GM10266 (cell line): ENCODE data around the gene PI16.
A peak's percentile ranks its signal among the peaks of the same experiment; 100 is the strongest.

Source experiments
- DNase-seq: peaks from one replicate; pipeline ENCODE4 v3.0.0; 2012; ENCODE audit errors: extremely low spot score
- CTCF ChIP-seq: IDR thresholded peaks from 2 replicates; pipeline ENCODE4 v1.5.1; 2012; ENCODE audit warnings: mild to moderate bottlenecking, low read depth; ENCODE audit not compliant: control insufficient read depth, insufficient read depth; ENCODE audit errors: missing control alignments

The PI16 gene

DNA sequence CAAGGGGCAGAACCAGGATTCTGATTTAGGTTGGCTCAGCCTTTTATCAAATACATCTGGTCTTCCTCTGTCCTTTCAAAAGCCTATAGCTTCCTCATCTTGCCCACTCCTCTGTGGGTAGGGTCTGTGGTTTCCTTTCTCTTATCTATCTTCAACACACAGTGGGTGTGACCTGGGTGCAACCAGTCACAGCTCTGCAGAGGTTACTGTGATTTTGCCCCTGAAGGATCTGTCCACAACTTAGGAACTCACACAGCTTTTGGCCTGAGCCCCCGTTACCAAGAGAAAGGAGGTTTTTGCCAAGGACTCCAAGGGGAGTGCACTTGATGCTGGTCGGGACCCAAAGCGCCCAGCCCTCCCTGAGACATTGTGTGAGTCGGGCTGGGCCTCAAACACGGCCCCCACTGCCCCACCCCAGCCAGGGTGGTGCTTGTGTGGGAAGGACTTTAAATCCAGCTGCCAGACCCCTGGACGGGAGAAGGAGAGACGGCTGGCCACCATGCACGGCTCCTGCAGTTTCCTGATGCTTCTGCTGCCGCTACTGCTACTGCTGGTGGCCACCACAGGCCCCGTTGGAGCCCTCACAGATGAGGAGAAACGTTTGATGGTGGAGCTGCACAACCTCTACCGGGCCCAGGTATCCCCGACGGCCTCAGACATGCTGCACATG lies at the start of gene PI16:
Gene PI16, plus strand, starts transcription at position 477 of the 670 bp plus-strand sequence. Its CDS starts 23 bp downstream, at position 500.
- DNase-seq, result no peak
- no peak for TF ChIP-seq CTCF

GRCh38 chr6:36904851-36905393 lies 49.6 kb upstream of the PI16 start:
- no peak for TF ChIP-seq CTCF
- DNase-seq, result no peak

DNA sequence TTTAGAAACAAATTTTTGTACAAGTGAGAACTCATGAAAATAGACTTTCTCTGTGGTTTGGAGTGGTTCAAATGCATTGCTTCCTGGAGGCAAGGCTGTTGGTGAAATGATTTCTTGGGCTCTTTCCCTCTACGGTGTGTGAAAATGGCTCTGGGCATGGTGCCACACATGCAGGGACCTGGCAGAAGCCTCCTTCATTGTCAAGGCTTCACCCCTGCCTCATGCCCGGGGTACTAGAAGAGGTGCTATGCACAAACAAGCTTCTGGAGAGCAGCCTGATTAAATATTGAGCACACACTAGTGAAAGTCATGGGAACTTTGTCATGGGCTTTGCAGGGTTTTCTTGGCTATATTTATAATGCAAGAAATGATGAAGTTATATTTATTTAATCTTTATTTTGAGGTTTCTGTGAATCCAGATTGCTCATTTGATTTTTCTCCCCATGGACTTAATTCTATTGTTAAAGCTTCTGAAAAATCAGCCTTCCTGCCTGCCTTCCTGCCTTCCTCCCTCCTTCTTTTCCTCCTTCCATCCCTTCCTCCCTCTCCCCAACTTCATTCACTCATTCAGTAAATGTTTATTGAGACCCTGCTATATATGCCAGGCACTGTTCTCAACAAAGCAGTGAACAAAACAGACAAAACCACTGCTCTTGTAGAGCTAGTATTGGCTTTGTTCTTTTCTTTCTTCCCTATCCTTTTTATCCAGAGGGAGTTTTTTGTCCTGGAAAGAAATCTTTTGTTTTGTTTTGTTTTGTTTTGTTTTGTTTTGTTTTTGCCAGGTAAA lies 47.8 kb upstream of the PI16 start:
- TF ChIP-seq CTCF, result no peak
- no peak for DNase-seq

GRCh38 chr6:36907781-36908180 lies 46.8 kb upstream of the PI16 start:
- no peak for TF ChIP-seq CTCF
- DNase-seq, result no peak

DNA sequence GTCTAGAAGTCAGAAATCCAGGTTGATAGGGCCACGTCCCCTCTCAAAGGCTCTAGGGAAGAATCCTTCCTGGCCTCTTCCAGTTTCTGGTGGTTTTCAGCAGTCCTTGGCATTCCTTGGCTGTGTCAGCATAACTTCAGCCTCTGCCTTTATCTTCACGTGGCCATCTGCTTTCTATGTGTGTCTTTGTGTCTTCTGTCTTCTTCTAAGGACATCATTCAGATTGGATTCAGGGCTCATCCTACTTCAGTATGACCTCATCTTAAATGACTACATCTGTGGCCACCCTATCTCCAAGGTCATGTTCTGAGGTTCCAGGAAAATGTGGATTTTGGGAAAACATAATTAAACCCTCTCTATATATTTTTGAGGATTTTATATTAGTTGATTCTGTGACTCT lies 45.8 kb upstream of the PI16 start:
- TF ChIP-seq CTCF, result no peak
- no peak for DNase-seq

GRCh38 chr6:36912030-36912454 lies 42.5 kb upstream of the PI16 start:
- no peak for TF ChIP-seq CTCF
- no peak for DNase-seq

DNA sequence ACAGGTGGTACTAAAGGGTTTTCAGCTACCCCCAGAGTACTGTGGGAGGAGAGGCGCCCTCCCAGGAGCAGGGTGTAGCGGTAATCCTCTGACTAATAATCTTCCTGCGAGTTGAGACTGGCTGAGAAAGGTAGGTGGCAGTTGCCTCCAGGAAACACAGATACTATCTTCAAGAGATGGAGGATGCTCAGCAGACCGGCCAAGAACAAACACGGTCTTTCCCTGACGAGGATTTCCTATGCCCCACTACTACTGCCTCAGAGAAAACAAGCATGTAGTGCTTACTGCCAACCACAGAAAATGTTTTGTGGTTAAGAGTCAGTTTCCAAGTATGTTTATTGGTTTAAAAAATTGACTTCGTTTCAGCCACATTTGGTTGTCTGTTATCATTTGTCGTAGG lies 42.0 kb upstream of the PI16 start:
- DNase-seq, result peak; percentile 54
- peak; percentile 18 for TF ChIP-seq CTCF
